H1 (cell line): ENCODE results near the gene STAM. TPM values are rescaled to one million over a fixed set of nuclear protein-coding genes. Genes with fewer than 3 reads are reported as not detected.
A peak's percentile ranks its signal among the peaks of the same experiment; 100 is the strongest.

Source experiments
- CTCF ChIA-PET: fragments of 300-600 bp; sonication (Branson Sonifier 250); formaldehyde crosslinking; loops from one replicate; lab custom pipeline; 2021; ENCODE audit not compliant: partially characterized antibody; lab: Charles Lee
- POLR2A ChIA-PET: fragments of 300-600 bp; sonication (Branson Sonifier 250); formaldehyde crosslinking; loops from one replicate; lab custom pipeline; 2021; ENCODE audit warnings: inconsistent platforms; ENCODE audit not compliant: partially characterized antibody; lab: Charles Lee
- DNase-seq, 2 experiments: peaks; one replicate each; pipeline versions ENCODE4 v3.0.0 to v3.0.0-alpha.2; 2010 to 2022; ENCODE audit warnings: low spot score in 2 of 2, low read depth in 1 of 2, mixed read lengths in 1 of 2
- FAIRE-seq: peaks from 2 replicates; lab custom pipeline; 2011; peaks lifted over from hg19 to GRCh38; lab: Jason Lieb, UNC
- H2AFZ ChIP-seq: 2 replicates; pipeline ENCODE4 v1.8.1; 2012; ENCODE audit warnings: low read length, inconsistent platforms
- H2AK5ac ChIP-seq: 2 replicates; pipeline ENCODE4 v1.6.1; 2013; ENCODE audit warnings: low read depth, low read length
- H2BK120ac ChIP-seq: replicated peaks from 2 replicates; pipeline ENCODE3; 2013; ENCODE audit warnings: low read depth, low read length, inconsistent platforms
- H2BK12ac ChIP-seq: 2 replicates; pipeline ENCODE4 v1.6.1; 2013; ENCODE audit warnings: low read depth, low read length
- H2BK15ac ChIP-seq: 2 replicates; pipeline ENCODE4 v1.6.1; 2013; ENCODE audit warnings: low read length
- H2BK20ac ChIP-seq: 2 replicates; pipeline ENCODE4 v1.6.1; 2013; ENCODE audit warnings: low read length
- H2BK5ac ChIP-seq: 2 replicates; pipeline ENCODE4 v1.6.1; 2013; ENCODE audit warnings: low read depth, low read length
- H3K14ac ChIP-seq: 2 replicates; pipeline ENCODE4 v1.6.1; 2013; ENCODE audit warnings: inconsistent platforms; ENCODE audit not compliant: insufficient read length
- H3K18ac ChIP-seq: 2 replicates; pipeline ENCODE4 v1.6.1; 2013; ENCODE audit warnings: low read length; ENCODE audit errors: extremely low read depth
- H3K23ac ChIP-seq: 2 replicates; pipeline ENCODE4 v1.6.1; 2013; ENCODE audit warnings: inconsistent platforms; ENCODE audit not compliant: insufficient read length
- H3K23me2 ChIP-seq: 2 replicates; pipeline ENCODE4 v1.6.1; 2013; ENCODE audit warnings: low read depth, low read length
- H3K27ac ChIP-seq: 2 replicates; pipeline ENCODE4 v1.6.1; 2011; ENCODE audit warnings: low read depth, low read length, inconsistent platforms
- H3K27me3 ChIP-seq, 4 experiments: replicated peaks in 1 of 4; 1 replicate in 1 of 4; 2 replicates in 3 of 4; pipeline versions ENCODE4 v1.6.1 to v1.8.1; 2011 to 2013; ENCODE audit warnings: low read length in 3 of 4, mild to moderate bottlenecking in 3 of 4, inconsistent platforms in 2 of 4, mixed read lengths in 2 of 4, moderate library complexity in 1 of 4; ENCODE audit not compliant: control insufficient read depth in 3 of 4, insufficient read depth in 3 of 4; ENCODE audit errors: extremely low read depth in 1 of 4
- H3K36me3 ChIP-seq, 4 experiments: 2 replicates each; pipeline versions ENCODE4 v1.6.1 to v1.8.1; 2011 to 2013; ENCODE audit warnings: mild to moderate bottlenecking in 4 of 4, low read length in 3 of 4, moderate library complexity in 2 of 4, control low read depth in 1 of 4, inconsistent platforms in 1 of 4; ENCODE audit not compliant: insufficient read depth in 4 of 4, control insufficient read depth in 2 of 4
- H3K4ac ChIP-seq: replicated peaks from 2 replicates; pipeline ENCODE3; 2013; ENCODE audit warnings: low read length, low read depth, mixed read lengths, inconsistent platforms; ENCODE audit not compliant: insufficient read length
- H3K4me1 ChIP-seq, 4 experiments: replicated peaks in 1 of 4; 1 replicate in 1 of 4; 2 replicates in 3 of 4; pipeline versions ENCODE4 v1.6.1 to v1.8.1; 2011 to 2013; ENCODE audit warnings: low read length in 3 of 4, inconsistent platforms in 2 of 4, mixed read lengths in 1 of 4; ENCODE audit not compliant: insufficient read depth in 4 of 4, control insufficient read depth in 3 of 4
- H3K4me2 ChIP-seq, 2 experiments: 2 replicates each; pipeline versions ENCODE4 v1.6.1 to v1.8.1; 2011 to 2013; ENCODE audit warnings: low read depth in 2 of 2, low read length in 2 of 2, control low read depth in 1 of 2, inconsistent platforms in 1 of 2, mild to moderate bottlenecking in 1 of 2; ENCODE audit not compliant: insufficient read depth in 1 of 2
- H3K4me3 ChIP-seq, 4 experiments: fragments of 200-600, 300-600 bp in 1 of 4; sonication (generic), shearing (Covaris generic), sonication (Bioruptor Twin) in 1 of 4; 2 replicates each; pipeline versions ENCODE4 v1.5.1 to v1.8.1; 2011 to 2016; ENCODE audit warnings: low read length in 4 of 4, low read depth in 3 of 4, control low read depth in 2 of 4, inconsistent platforms in 2 of 4, mild to moderate bottlenecking in 2 of 4, mixed read lengths in 1 of 4, moderate library complexity in 1 of 4; ENCODE audit not compliant: insufficient read depth in 2 of 4; ENCODE audit errors: extremely low read depth in 1 of 4
- H3K56ac ChIP-seq: replicated peaks from 2 replicates; pipeline ENCODE3; 2013; ENCODE audit warnings: low read depth, mild to moderate bottlenecking, mixed read lengths, low read length, inconsistent platforms; ENCODE audit not compliant: insufficient read length
- H3K79me1 ChIP-seq: 2 replicates; pipeline ENCODE4 v1.6.1; 2013; ENCODE audit warnings: low read depth, low read length, control low read depth
- H3K79me2 ChIP-seq, 2 experiments: 2 replicates each; pipeline versions ENCODE4 v1.6.1 to v1.8.1; 2012 to 2013; ENCODE audit warnings: low read length in 2 of 2, mild to moderate bottlenecking in 2 of 2, inconsistent platforms in 1 of 2; ENCODE audit not compliant: insufficient read depth in 2 of 2, control insufficient read depth in 1 of 2
- H3K9ac ChIP-seq, 4 experiments: replicated peaks in 1 of 4; 1 replicate in 1 of 4; 2 replicates in 3 of 4; pipeline versions ENCODE4 v1.6.1 to v1.8.1; 2011 to 2013; ENCODE audit warnings: low read depth in 3 of 4, low read length in 3 of 4, control low read depth in 2 of 4, mild to moderate bottlenecking in 2 of 4, moderate library complexity in 2 of 4, inconsistent platforms in 1 of 4; ENCODE audit errors: extremely low read depth in 1 of 4
- H3K9me3 ChIP-seq, 2 experiments: 2 replicates each; pipeline versions ENCODE4 v1.6.1 to v1.8.1; 2012 to 2013; ENCODE audit warnings: mild to moderate bottlenecking in 2 of 2, moderate library complexity in 2 of 2, control low read depth in 1 of 2, inconsistent platforms in 1 of 2, low read depth in 1 of 2, low read length in 1 of 2, mixed read lengths in 1 of 2; ENCODE audit not compliant: insufficient read depth in 2 of 2
- H4K20me1 ChIP-seq, 2 experiments: replicated peaks in 1 of 2; 2 replicates each; pipeline versions ENCODE3 to v1.8.1; 2011 to 2013; ENCODE audit warnings: inconsistent platforms in 2 of 2, low read length in 2 of 2, mild to moderate bottlenecking in 1 of 2; ENCODE audit not compliant: insufficient read depth in 2 of 2, control insufficient read depth in 1 of 2
- H4K5ac ChIP-seq: 2 replicates; pipeline ENCODE4 v1.6.1; 2013; ENCODE audit warnings: low read length, low read depth, mixed read lengths, inconsistent platforms; ENCODE audit not compliant: insufficient read length
- H4K8ac ChIP-seq: 2 replicates; pipeline ENCODE4 v1.8.0; 2013; ENCODE audit warnings: mild to moderate bottlenecking, moderate library complexity, low read length, inconsistent platforms; ENCODE audit not compliant: insufficient read depth; ENCODE audit errors: extremely low read depth
- H4K91ac ChIP-seq: replicated peaks from 2 replicates; pipeline ENCODE3; 2013; ENCODE audit warnings: low read length, mixed read lengths, inconsistent platforms; ENCODE audit not compliant: insufficient read length
- CEBPB ChIP-seq: IDR thresholded peaks from 2 replicates; pipeline ENCODE4 v1.6.1; 2012; ENCODE audit warnings: low read depth, low read length
- RXRA ChIP-seq: IDR thresholded peaks from 2 replicates; pipeline ENCODE4 v1.6.1; 2011; ENCODE audit warnings: low read depth, mild to moderate bottlenecking, low read length, moderate library complexity; ENCODE audit not compliant: insufficient read depth
- WGBS, 2 experiments: shearing (Covaris generic) in 1 of 2; methylation state at CpG; one replicate each; pipeline versions ENCODE4 v1.1.6 to v1.1.7; 2013 to 2015; ENCODE audit warnings: low lambda C conversion rate in 2 of 2, mixed read lengths in 2 of 2, inconsistent platforms in 1 of 2, low coverage in 1 of 2, missing lambda C conversion rate in 1 of 2; ENCODE audit not compliant: insufficient replicate concordance in 2 of 2, insufficient coverage in 1 of 2, insufficient read length in 1 of 2; ENCODE audit errors: extremely low coverage in 1 of 2, missing lambda C conversion rate in 1 of 2; 5-methylcytosine and 5-hydroxymethylcytosine counted together
- polyA plus RNA-seq, 7 experiments: library from polyadenylated mRNA; depleted of rRNA in 3 of 7; stranded (reverse) in 5 of 7; unstranded in 2 of 7; fragments of >200 nt in 5 of 7; fragments of 200-250 nt in 2 of 7; gene quantifications; 1 replicate in 5 of 7; 2 replicates in 1 of 7; 4 replicates in 1 of 7; pipeline versions ENCODE4 v1.2.1 to v1.2.3, GENCODE V29; 2011 to 2013; ENCODE audit warnings: missing spikeins in 2 of 7, mixed read lengths in 2 of 7
- total RNA-seq: library from RNA; stranded (reverse); fragmentation: NEBNext Ultra II Directional; extraction: Animal tissue kit (Norgen Biotek cat#: 25700); gene quantifications from 2 replicates; pipeline ENCODE4 v1.2.1, GENCODE V29; 2021

The STAM gene
- total and polyA plus RNA-seq, 2 of the 8 experiments (the other 6 are each of a cell fraction or from before 2014, with no cell fraction given), result 22.0 to 27.8 TPM

DNA sequence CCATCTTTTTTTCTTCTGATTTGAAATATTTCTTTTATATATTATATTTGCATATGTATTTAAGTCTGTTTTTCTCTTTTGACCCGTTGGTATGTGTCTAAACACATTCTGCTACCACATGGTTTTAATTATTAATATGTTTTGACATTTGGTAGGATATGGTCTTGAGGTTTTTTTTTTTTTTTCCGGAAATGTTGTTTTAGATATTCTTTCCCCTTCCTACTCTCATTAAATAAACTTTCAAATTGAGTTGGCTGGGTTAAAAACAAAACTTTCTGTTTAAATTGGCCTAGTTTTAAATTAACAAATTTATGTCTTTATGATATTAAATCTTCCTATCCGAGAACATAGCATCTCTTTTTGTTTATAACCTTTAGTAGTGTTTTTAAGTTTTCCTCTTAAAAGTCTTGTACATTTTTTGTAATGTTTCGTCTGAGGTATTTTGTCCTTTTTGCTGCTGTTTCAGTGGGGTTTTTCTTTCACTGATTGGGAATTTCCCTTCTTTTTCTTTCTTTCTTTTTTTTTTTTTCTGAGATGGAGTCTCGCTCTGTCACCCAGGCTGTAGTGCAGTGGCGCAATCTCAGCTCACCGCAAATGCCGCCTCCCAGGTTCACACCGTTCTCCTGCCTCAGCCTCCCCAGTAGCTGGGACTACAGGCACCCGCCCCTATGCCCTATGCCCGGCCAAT, 25.4 kb downstream of the STAM start:
- POLR2A ChIA-PET, result no interaction called here
- Histone ChIP-seq H3K79me1 (0 out of 2 replicates have a peak, but pooled peaks cover 2% of the 10 kb centered on the region), H3K27me3 (no peaks in the 10 kb centered on the region), H3K14ac (no peak overlapping the region), H2BK20ac (no peak overlapping the region), H2BK120ac (no peak overlapping the region), H4K5ac (no peak overlapping the region), H2AK5ac (no peak overlapping the region), H3K56ac (no peak overlapping the region), H2BK12ac (no peak overlapping the region), H4K8ac (no peak overlapping the region), H4K91ac (no peak overlapping the region), H3K23me2 (no peaks in the 10 kb centered on the region), H3K4me3 (no peak overlapping the region), H2AFZ (no peak overlapping the region), H3K4ac (no peak overlapping the region), H3K4me2 (no peak overlapping the region), H3K9me3 (no peaks in the 10 kb centered on the region), H3K4me1 (peaks cover 0 to 30% (median 15%) of the 10 kb centered on the region in 4 experiments; a peak in 6 of 7 replicates), H3K23ac (no peak overlapping the region), H3K18ac (no peak overlapping the region), H3K27ac (no peak overlapping the region), H2BK5ac (no peak overlapping the region), H3K79me2 (peaks cover 0 to 71% of the 10 kb centered on the region in 2 experiments; a peak in 3 of 4 replicates), H3K36me3 (no peaks in the 10 kb centered on the region), H3K9ac (no peak overlapping the region), H2BK15ac (no peak overlapping the region), H4K20me1 (no peaks in the 10 kb centered on the region)
- FAIRE-seq, result no peak
- WGBS, 2 experiments, result 81% methylated on average over 4 of the region's 11 CpGs; no CpG with 5 or more reads in 1 of the 2 experiments
- DNase-seq, result no peak
- CTCF ChIA-PET, result no interaction called here
- TF ChIP-seq RXRA, result no peak
- TF ChIP-seq CEBPB, result peak; percentile 26; the same call in 1 of the 2 replicates
